Chondrocyte (in vitro differentiated cells): ENCODE measurements around the gene HSF2BP. TPM values are rescaled to one million over a fixed set of nuclear protein-coding genes. Genes with fewer than 3 reads are reported as not detected.

Experiments
- DNase-seq: peaks from one replicate; pipeline ENCODE4 v3.0.0; 2021; ENCODE audit warnings: mixed read lengths, low spot score
- H3K27ac Mint-ChIP-seq: one replicate; pipeline ENCODE4 v1.8.0; 2021; ENCODE audit warnings: mild to moderate bottlenecking, moderate library complexity, mixed read lengths; ENCODE audit not compliant: unreplicated experiment
- H3K27me3 Mint-ChIP-seq: 2 replicates; pipeline ENCODE4 v1.8.0; 2021; ENCODE audit warnings: low read depth, mixed read lengths
- H3K36me3 Mint-ChIP-seq: 2 replicates; pipeline ENCODE4 v1.8.0; 2021; ENCODE audit warnings: low read depth, mixed read lengths
- H3K4me1 Mint-ChIP-seq: 2 replicates; pipeline ENCODE4 v1.8.0; 2021; ENCODE audit warnings: low read depth, mild to moderate bottlenecking, mixed read lengths
- H3K4me3 Mint-ChIP-seq: one replicate; pipeline ENCODE4 v1.8.0; 2021; ENCODE audit warnings: mild to moderate bottlenecking, moderate library complexity, mixed read lengths; ENCODE audit not compliant: unreplicated experiment
- H3K9me3 Mint-ChIP-seq: 2 replicates; pipeline ENCODE4 v1.8.0; 2021; ENCODE audit warnings: low read depth, mixed read lengths
- total RNA-seq: library from RNA; stranded (reverse); gene quantifications from 3 replicates; pipeline ENCODE4 v1.2.1, GENCODE V29; 2021
- TF ChIP-seq, protein P1 (sequence below): fragments of 200-600 bp; sonication (generic); IDR thresholded peaks from 2 replicates; pipeline ENCODE4 v1.5.0; 2021; ENCODE audit warnings: antibody characterized with exemption, mild to moderate bottlenecking, moderate library complexity

HSF2BP gene
- total RNA-seq, 1 donor from 2014 or later, result 3.5 TPM

DNA sequence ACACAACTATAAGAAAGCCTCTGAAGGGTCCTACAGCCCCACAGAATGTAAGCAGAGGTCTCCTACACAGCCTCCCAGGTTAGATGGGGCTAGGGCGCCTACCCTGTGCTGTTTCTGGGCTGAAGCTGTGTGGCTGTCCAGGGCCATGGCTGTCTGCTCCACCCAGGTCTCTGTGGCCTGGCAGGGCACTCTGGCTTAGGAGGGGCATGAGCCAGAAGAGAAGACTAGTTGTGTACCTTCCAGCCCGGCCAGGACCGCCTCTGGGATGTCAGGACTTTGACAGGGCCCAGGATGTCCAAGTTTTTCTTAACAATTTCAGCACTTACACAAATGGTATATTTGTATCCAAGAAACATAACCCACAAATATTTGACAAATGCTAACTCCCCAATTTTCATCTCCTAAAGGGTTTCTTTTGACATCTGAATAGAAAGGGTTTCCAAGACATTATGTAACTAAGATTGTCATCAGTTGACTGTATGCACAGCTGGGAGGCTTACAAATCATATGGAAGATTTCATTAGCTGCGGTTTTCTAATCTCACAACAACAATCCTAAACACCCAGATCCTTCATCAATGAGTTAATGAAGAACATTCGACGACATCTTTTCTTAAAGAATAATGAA is 80.5 kb downstream of the HSF2BP start:
- Mint-ChIP-seq H3K27me3 (no peaks in the 10 kb centered on the region), H3K9me3 (no peaks in the 10 kb centered on the region), H3K36me3 (peaks cover 2% of the 10 kb centered on the region), H3K4me3 (no peak overlapping the region), H3K27ac (peak overlapping the region; percentile 37), H3K4me1 (peaks cover 41% of the 10 kb centered on the region)
- TF ChIP-seq, protein P1, sequence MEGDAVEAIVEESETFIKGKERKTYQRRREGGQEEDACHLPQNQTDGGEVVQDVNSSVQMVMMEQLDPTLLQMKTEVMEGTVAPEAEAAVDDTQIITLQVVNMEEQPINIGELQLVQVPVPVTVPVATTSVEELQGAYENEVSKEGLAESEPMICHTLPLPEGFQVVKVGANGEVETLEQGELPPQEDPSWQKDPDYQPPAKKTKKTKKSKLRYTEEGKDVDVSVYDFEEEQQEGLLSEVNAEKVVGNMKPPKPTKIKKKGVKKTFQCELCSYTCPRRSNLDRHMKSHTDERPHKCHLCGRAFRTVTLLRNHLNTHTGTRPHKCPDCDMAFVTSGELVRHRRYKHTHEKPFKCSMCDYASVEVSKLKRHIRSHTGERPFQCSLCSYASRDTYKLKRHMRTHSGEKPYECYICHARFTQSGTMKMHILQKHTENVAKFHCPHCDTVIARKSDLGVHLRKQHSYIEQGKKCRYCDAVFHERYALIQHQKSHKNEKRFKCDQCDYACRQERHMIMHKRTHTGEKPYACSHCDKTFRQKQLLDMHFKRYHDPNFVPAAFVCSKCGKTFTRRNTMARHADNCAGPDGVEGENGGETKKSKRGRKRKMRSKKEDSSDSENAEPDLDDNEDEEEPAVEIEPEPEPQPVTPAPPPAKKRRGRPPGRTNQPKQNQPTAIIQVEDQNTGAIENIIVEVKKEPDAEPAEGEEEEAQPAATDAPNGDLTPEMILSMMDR, result no peak
- no peak for DNase-seq

DNA sequence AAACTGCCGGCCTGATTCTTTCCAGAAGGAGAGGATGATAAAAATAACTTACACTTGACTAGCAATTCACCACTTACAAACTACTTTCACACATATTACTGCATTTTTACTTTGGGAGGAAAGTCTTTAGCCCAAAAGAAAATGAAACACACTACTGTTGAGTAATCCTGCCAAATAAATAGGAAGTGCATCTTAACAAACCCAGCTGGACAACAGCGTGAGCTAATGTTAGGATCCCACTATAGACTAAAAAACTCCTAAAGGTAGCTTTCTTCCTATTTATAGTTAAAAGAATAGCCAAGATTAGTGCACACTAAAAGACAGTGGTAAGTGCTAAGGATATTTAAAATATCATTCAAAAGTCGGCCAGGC is 83.8 kb downstream of the HSF2BP start:
- Mint-ChIP-seq H3K9me3 (no peaks in the 10 kb centered on the region), H3K36me3 (no peaks in the 10 kb centered on the region), H3K27ac (peak overlapping the region; percentile 85), H3K4me1 (peaks cover 37% of the 10 kb centered on the region), H3K27me3 (no peaks in the 10 kb centered on the region), H3K4me3 (no peak overlapping the region)
- DNase-seq, result no peak
- TF ChIP-seq, protein P1, result no peak

DNA sequence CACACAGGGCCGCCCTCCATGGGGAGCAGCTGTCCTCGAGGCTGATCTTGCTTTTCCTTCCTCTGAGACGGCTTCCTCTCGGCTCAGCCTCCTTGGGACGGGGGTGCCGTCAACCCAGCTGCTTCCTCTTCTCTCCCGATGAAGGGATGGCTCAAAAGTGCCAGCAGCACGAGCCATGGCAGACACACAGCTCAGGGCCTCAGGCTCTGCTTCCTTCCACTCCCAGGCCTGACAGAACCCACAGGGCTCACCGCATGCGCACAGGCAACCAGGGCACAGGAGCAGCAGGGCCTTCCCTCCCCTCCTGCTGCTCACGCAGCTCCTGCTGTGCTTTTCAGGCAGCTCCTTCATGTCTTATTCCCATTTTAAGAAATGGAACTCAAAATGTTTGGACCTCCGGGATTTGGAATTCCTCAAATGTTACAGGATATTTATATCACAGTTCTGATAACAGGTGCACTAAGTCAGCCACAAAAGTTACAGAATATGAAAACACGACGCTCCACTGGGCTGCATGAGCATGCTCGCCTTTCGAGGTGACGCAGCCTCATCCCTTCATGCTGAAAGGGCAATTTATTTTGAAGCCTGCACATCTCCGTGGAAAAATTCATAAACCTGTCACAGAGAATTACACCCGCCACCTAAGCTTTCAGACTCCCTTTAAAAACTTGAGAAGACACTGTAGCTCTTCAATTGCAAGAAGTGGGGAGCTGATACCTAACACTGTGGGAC is 84.4 kb downstream of the HSF2BP start:
- H3K36me3 Mint-ChIP-seq, result no peaks in the 10 kb centered on the region
- H3K27me3 Mint-ChIP-seq, result no peaks in the 10 kb centered on the region
- TF ChIP-seq, protein P1, result no peak
- H3K9me3 Mint-ChIP-seq, result no peaks in the 10 kb centered on the region
- no peak overlapping the region for H3K4me3 Mint-ChIP-seq
- H3K27ac Mint-ChIP-seq, result peak overlapping the region; percentile 85
- DNase-seq, result no peak
- H3K4me1 Mint-ChIP-seq, result peaks cover 33% of the 10 kb centered on the region

DNA sequence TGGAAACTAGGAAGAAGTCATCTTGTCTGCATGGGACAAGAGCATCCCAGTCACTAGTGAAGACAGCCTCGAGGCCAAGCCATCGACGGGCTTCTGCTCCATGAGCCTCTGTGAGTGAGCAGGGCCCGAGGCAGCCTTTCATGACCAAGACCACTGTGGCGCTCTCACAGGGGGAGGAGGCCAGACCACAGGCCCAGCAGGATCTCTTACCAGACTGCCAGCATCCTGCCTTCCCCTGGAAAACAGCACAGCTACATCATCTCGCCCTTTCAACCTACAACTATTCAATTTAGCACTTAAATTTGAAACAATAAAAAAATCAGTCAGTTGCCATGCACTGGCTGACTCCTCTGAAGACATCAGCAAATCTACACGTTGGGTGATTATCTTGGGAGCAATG is 85.4 kb downstream of the HSF2BP start:
- H3K4me1 Mint-ChIP-seq, result peaks cover 24% of the 10 kb centered on the region
- DNase-seq, result no peak
- TF ChIP-seq, protein P1, result no peak
- H3K36me3 Mint-ChIP-seq, result no peaks in the 10 kb centered on the region
- no peaks in the 10 kb centered on the region for H3K27me3 Mint-ChIP-seq
- no peak overlapping the region for H3K4me3 Mint-ChIP-seq
- no peaks in the 10 kb centered on the region for H3K9me3 Mint-ChIP-seq
- peak overlapping the region; percentile 22 for H3K27ac Mint-ChIP-seq

DNA sequence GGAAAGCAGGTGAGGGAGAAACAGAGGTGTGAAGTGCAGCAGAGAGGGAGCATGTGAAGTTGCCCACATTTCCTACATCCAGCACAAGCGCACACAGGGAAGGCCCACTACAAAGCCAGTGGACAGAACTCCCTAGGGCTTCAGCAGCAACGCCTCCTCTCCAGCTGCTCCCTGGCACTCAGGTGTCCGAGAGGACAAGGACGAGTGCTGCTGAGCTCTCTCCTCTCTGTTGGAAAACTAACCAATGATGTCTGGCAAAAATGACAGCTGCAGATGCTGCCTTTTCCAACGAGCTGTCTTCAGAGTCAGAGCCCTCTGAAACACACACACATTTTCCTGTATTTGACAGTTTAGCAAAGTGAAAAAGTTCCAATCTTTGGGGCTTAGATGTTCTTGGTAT is 86.8 kb downstream of the HSF2BP start:
- H3K27ac Mint-ChIP-seq, result no peak overlapping the region
- peaks cover 17% of the 10 kb centered on the region for H3K4me1 Mint-ChIP-seq
- no peaks in the 10 kb centered on the region for H3K9me3 Mint-ChIP-seq
- DNase-seq, result no peak
- TF ChIP-seq, protein P1, result no peak
- no peaks in the 10 kb centered on the region for H3K27me3 Mint-ChIP-seq
- no peaks in the 10 kb centered on the region for H3K36me3 Mint-ChIP-seq
- H3K4me3 Mint-ChIP-seq, result no peak overlapping the region
